Loucy (cell line): ENCODE results near the gene NFATC3.

Source experiments
- H2AFZ ChIP-seq: fragments of 200-600 bp; sonication (generic); 2 replicates; pipeline ENCODE4 v1.6.0; 2016; ENCODE audit warnings: antibody characterized with exemption, mild to moderate bottlenecking, low read length, moderate library complexity
- H3F3A ChIP-seq: fragments of 200-600 bp; 2 replicates; pipeline ENCODE4 v1.6.0; 2016; ENCODE audit warnings: antibody characterized with exemption, low read depth, mild to moderate bottlenecking
- H3K27me3 ChIP-seq: fragments of 200-600 bp; sonication (generic); 2 replicates; pipeline ENCODE4 v1.6.1; 2014; ENCODE audit warnings: low read length, mild to moderate bottlenecking; ENCODE audit not compliant: insufficient read depth, poor library complexity, severe bottlenecking
- H3K36me3 ChIP-seq: fragments of 200-600 bp; sonication (generic); 2 replicates; pipeline ENCODE4 v1.6.1; 2016; ENCODE audit warnings: low read length; ENCODE audit not compliant: insufficient read depth
- H3K4me1 ChIP-seq: fragments of 200-600 bp; sonication (generic); 2 replicates; pipeline ENCODE4 v1.5.1; 2014; ENCODE audit warnings: low read length, mild to moderate bottlenecking; ENCODE audit not compliant: insufficient read depth, poor library complexity, severe bottlenecking
- H3K4me2 ChIP-seq: fragments of 200-600 bp; sonication (generic); 2 replicates; pipeline ENCODE4 v1.6.0; 2014; ENCODE audit warnings: antibody characterized with exemption, low read length, low read depth, mild to moderate bottlenecking; ENCODE audit not compliant: poor library complexity, severe bottlenecking
- H3K4me3 ChIP-seq: fragments of 200-600 bp; sonication (generic); 2 replicates; pipeline ENCODE4 v1.5.1; 2014; ENCODE audit warnings: low read length, mild to moderate bottlenecking, mixed read lengths; ENCODE audit not compliant: poor library complexity, severe bottlenecking
- H3K79me2 ChIP-seq: fragments of 200-600 bp; sonication (generic); 2 replicates; pipeline ENCODE4 v1.6.1; 2014; ENCODE audit warnings: low read length; ENCODE audit not compliant: insufficient read depth
- H3K9ac ChIP-seq: fragments of 200-600 bp; sonication (generic); 2 replicates; pipeline ENCODE4 v1.6.0; 2014; ENCODE audit warnings: mild to moderate bottlenecking, low read depth, low read length, moderate library complexity; ENCODE audit not compliant: poor library complexity, severe bottlenecking
- H3K9me2 ChIP-seq: fragments of 200-600 bp; sonication (generic); replicated peaks from 2 replicates; pipeline ENCODE4 v1.6.1; 2016; ENCODE audit warnings: low read depth, low read length, mixed read lengths
- H3K9me3 ChIP-seq: fragments of 200-600 bp; sonication (generic); 2 replicates; pipeline ENCODE4 v1.6.1; 2014; ENCODE audit warnings: mild to moderate bottlenecking, antibody characterized with exemption, low read length, low read depth; ENCODE audit not compliant: insufficient read depth
- H4K20me1 ChIP-seq: fragments of 200-600 bp; sonication (generic); 2 replicates; pipeline ENCODE4 v1.6.0; 2014; ENCODE audit warnings: antibody characterized with exemption, low read length, mild to moderate bottlenecking; ENCODE audit not compliant: insufficient read depth, poor library complexity, severe bottlenecking
- EZH2phosphoT487 ChIP-seq: fragments of 200-600 bp; IDR thresholded peaks from 2 replicates; pipeline ENCODE4 v1.6.1; 2018; ENCODE audit warnings: antibody characterized with exemption, mild to moderate bottlenecking, moderate library complexity, borderline replicate concordance
- TF ChIP-seq, protein P1 (sequence below): fragments of 200-600 bp; sonication (generic); conservative IDR thresholded peaks from 2 replicates; pipeline ENCODE4 v1.5.1; 2014; ENCODE audit warnings: mild to moderate bottlenecking, antibody characterized with exemption, low read length

Gene NFATC3

DNA sequence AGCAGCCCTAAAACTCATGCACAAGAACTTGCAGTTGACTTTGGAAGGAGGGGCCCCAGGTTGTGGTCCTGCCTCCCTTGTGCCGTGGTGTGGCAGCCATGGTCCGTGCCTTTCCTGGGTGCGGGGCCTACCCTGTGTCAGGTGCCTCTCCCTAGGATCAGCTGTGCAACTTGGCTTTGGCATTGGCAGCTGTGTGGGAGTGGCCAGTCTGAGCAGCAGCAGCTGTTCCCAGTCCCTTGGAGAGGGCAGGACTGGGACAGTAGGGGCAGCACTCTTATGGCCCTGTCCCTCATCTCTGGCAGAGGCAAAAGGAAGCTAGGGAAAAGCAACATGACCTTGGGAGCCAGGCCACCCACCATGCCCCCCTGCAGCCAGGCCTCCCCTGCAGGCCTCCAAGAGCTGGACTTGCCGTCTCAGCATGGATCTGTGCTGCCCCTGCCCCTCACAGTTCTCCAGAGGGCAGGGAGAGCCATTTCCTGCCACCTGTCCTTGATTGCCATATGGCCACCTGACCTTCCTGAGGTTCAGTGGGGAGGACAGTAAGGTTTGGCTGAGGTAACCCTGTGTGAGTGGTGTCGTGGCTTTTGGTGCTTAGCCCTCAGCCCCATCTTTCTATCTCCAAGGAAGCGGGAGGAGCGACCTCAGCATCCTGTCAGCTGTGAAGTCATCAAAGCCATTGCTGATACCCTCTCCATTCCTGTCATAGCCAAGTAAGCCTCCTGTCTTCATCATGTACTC, 15.5 kb upstream of the NFATC3 start:
- 0 out of 2 replicates have a peak, but pooled peaks cover 4% of the 10 kb centered on the region for H3K36me3 ChIP-seq
- TF ChIP-seq, protein P1, sequence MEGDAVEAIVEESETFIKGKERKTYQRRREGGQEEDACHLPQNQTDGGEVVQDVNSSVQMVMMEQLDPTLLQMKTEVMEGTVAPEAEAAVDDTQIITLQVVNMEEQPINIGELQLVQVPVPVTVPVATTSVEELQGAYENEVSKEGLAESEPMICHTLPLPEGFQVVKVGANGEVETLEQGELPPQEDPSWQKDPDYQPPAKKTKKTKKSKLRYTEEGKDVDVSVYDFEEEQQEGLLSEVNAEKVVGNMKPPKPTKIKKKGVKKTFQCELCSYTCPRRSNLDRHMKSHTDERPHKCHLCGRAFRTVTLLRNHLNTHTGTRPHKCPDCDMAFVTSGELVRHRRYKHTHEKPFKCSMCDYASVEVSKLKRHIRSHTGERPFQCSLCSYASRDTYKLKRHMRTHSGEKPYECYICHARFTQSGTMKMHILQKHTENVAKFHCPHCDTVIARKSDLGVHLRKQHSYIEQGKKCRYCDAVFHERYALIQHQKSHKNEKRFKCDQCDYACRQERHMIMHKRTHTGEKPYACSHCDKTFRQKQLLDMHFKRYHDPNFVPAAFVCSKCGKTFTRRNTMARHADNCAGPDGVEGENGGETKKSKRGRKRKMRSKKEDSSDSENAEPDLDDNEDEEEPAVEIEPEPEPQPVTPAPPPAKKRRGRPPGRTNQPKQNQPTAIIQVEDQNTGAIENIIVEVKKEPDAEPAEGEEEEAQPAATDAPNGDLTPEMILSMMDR = no peak
- TF ChIP-seq EZH2phosphoT487 = no peak
- H4K20me1 ChIP-seq = no peaks in the 10 kb centered on the region
- H3F3A ChIP-seq = no peaks in the 10 kb centered on the region
- no peaks in the 10 kb centered on the region for H3K27me3 ChIP-seq
- H3K9me3 ChIP-seq = no peaks in the 10 kb centered on the region
- peak overlapping the region; percentile 72 for H3K4me2 ChIP-seq
- H3K9ac ChIP-seq = peak overlapping the region; percentile 60
- peaks cover 57% of the 10 kb centered on the region for H3K4me1 ChIP-seq
- peak overlapping the region; percentile 49 for H3K4me3 ChIP-seq
- peaks cover 27% of the 10 kb centered on the region; the same call in 1 of the 2 replicates for H3K79me2 ChIP-seq
- H3K9me2 ChIP-seq = no peaks in the 10 kb centered on the region
- H2AFZ ChIP-seq = no peak overlapping the region

DNA sequence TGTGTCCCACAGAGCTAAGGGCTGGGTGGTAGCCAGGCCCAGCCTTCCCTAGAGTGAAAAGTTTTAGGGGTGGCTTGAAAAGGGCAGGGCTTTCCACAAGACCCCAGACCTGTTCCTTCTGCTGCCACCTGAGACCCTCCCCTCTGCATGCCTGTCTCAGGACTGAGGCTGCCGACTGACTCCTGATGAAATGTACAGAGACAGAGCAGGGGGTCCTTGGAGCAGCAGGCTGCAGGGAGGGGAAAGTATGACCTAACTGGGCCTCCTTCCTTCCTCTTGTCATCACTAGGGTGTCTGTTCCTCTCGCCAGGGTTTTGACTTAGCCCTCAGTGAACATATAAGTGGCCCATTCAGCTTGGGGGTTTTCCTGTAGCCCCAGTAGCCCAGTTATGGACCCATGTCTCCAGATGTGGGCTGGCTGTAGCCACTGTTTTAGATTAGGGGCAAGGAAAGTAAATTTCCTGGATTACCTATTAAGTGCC, 14.9 kb upstream of the NFATC3 start:
- no peaks in the 10 kb centered on the region for H3K9me2 ChIP-seq
- no peaks in the 10 kb centered on the region for H3K27me3 ChIP-seq
- peaks cover 61% of the 10 kb centered on the region for H3K4me1 ChIP-seq
- H3K4me3 ChIP-seq = peak overlapping the region; percentile 49
- H3K9me3 ChIP-seq = no peaks in the 10 kb centered on the region
- H3F3A ChIP-seq = no peaks in the 10 kb centered on the region
- 0 out of 2 replicates have a peak, but pooled peaks cover 4% of the 10 kb centered on the region for H3K36me3 ChIP-seq
- no peak overlapping the region for H2AFZ ChIP-seq
- peaks cover 28% of the 10 kb centered on the region; the same call in 1 of the 2 replicates for H3K79me2 ChIP-seq
- H3K9ac ChIP-seq = peak overlapping the region; percentile 60
- no peaks in the 10 kb centered on the region for H4K20me1 ChIP-seq
- TF ChIP-seq, protein P1 = no peak
- no peak for TF ChIP-seq EZH2phosphoT487
- peak overlapping the region; percentile 72 for H3K4me2 ChIP-seq

DNA sequence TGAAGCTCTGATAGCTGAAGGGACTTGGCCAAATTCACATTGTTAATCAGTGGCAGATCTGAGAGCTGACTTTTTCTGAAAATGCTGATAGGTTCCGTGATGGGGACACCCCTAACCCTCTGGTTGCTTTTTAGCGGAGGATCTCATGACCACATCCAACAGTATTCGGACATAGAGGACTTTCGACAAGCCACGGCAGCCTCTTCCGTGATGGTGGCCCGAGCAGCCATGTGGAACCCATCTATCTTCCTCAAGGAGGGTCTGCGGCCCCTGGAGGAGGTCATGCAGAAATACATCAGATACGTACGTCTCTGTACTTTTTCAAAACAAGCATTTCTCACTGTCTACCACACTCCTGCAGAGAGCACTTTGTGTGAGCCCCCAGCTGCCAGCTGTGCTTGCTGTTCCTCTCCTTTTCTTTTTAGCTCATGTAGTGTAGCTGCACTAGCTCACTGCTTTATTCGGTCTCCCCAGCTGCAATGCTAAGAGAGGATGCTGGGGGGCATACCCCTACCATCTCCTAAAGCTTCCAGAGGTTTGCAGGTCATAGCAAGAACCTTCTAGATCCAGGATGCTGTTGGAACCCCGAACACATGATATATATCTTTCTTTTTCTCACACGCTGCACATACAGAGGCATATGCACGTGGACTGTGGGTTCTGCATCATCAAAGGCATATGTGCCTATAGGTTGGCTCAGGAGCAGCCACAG, 14.2 kb upstream of the NFATC3 start:
- Histone ChIP-seq H3K9me2 (no peaks in the 10 kb centered on the region), H3K36me3 (0 out of 2 replicates have a peak, but pooled peaks cover 4% of the 10 kb centered on the region), H3K9ac (peak overlapping the region; percentile 60), H3F3A (no peaks in the 10 kb centered on the region), H3K4me2 (peak overlapping the region; percentile 72), H3K79me2 (peaks cover 35% of the 10 kb centered on the region), H3K4me1 (peaks cover 68% of the 10 kb centered on the region), H2AFZ (no peak overlapping the region), H3K27me3 (no peaks in the 10 kb centered on the region), H4K20me1 (no peaks in the 10 kb centered on the region), H3K9me3 (no peaks in the 10 kb centered on the region), H3K4me3 (peak overlapping the region; percentile 49)
- TF ChIP-seq EZH2phosphoT487 = no peak
- TF ChIP-seq, protein P1 = peak; percentile 42
